T-helper 17 cell (primary cell): ENCODE measurements around the gene NPLOC4. TPM values are rescaled to one million over a fixed set of nuclear protein-coding genes. Genes with fewer than 3 reads are reported as not detected.
A peak's percentile ranks its signal among the peaks of the same experiment; 100 is the strongest.
"Not testable (repeated sequence)": the region's sequence is repeated elsewhere in the genome, so short reads cannot be mapped to it uniquely, and the experiment has no call there.

ENCODE experiments used
- ATAC-seq: fragments of 150-1000 bp; cut with Tn5 transposase; 2 replicates; pipeline ENCODE4 v1.10.0; 2021; ENCODE audit warnings: mild to moderate bottlenecking, moderate library complexity
- DNase-seq, 3 donors: peaks; one replicate each; pipeline versions ENCODE4 v3.0.0 to v3.0.0-alpha.2; 2020 to 2021
- H3K9me3 ChIP-seq: one replicate; pipeline ENCODE4 v1.7.0; 2013; ENCODE audit warnings: low read length, mild to moderate bottlenecking; ENCODE audit not compliant: control insufficient read depth, poor library complexity, severe bottlenecking
- H3K27ac Mint-ChIP-seq: one replicate; pipeline ENCODE4 v1.8.0; 2022; ENCODE audit warnings: mild to moderate bottlenecking, moderate library complexity, mixed read lengths
- H3K27me3 Mint-ChIP-seq: one replicate; pipeline ENCODE4 v1.8.0; 2022; ENCODE audit warnings: mixed read lengths
- H3K36me3 Mint-ChIP-seq: one replicate; pipeline ENCODE4 v1.8.0; 2022; ENCODE audit warnings: low read depth, mixed read lengths
- H3K4me1 Mint-ChIP-seq: one replicate; pipeline ENCODE4 v1.8.0; 2022; ENCODE audit warnings: mild to moderate bottlenecking, mixed read lengths
- H3K4me3 Mint-ChIP-seq: one replicate; pipeline ENCODE4 v1.8.0; 2022; ENCODE audit warnings: mild to moderate bottlenecking, moderate library complexity, mixed read lengths
- total RNA-seq, 4 donors: library from RNA in 2 of 4; stranded (reverse) in 2 of 4; gene quantifications; one replicate each; pipeline ENCODE4 v1.2.3 and lab custom pipeline; 2022 to 2026

The NPLOC4 gene
- total RNA-seq, 2 donors from 2014 or later, result 76.0 to 84.1 TPM

DNA sequence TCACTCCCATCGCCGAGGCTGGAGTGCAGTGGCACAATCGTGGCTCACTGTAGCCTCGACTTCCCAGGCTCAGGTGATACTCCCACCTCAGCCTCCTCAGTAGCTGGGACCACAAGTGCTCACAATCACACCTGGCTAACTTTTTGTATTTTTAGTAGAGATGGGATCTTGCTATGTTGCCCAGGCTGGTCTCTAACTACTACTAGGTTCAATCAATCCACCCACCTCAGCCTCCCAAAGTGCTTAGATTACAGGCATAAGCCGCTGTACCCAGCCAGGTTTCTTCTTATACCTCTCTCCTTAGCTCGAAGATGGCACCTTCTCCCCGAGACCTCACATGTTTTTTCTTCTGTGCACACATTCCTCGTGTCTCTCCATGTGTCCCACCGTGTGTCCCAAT, 3.1 kb upstream of the NPLOC4 start:
- H3K27ac Mint-ChIP-seq, result no peak overlapping the region
- H3K27me3 Mint-ChIP-seq, result no peaks in the 10 kb centered on the region
- DNase-seq, result no peak
- no peaks in the 10 kb centered on the region for H3K36me3 Mint-ChIP-seq
- H3K9me3 ChIP-seq, result no peaks in the 10 kb centered on the region
- peaks cover 9% of the 10 kb centered on the region for H3K4me1 Mint-ChIP-seq
- H3K4me3 Mint-ChIP-seq, result no peak overlapping the region
- no peak for ATAC-seq

GRCh38 chr17:81638683-81639082, 1.8 kb upstream of the NPLOC4 start:
- no peaks in the 10 kb centered on the region for H3K36me3 Mint-ChIP-seq
- no peak overlapping the region for H3K4me3 Mint-ChIP-seq
- H3K27ac Mint-ChIP-seq, result no peak overlapping the region
- peaks cover 9% of the 10 kb centered on the region for H3K4me1 Mint-ChIP-seq
- no peaks in the 10 kb centered on the region for H3K9me3 ChIP-seq
- DNase-seq (no peak), ATAC-seq (no peak)
- H3K27me3 Mint-ChIP-seq, result no peaks in the 10 kb centered on the region

DNA sequence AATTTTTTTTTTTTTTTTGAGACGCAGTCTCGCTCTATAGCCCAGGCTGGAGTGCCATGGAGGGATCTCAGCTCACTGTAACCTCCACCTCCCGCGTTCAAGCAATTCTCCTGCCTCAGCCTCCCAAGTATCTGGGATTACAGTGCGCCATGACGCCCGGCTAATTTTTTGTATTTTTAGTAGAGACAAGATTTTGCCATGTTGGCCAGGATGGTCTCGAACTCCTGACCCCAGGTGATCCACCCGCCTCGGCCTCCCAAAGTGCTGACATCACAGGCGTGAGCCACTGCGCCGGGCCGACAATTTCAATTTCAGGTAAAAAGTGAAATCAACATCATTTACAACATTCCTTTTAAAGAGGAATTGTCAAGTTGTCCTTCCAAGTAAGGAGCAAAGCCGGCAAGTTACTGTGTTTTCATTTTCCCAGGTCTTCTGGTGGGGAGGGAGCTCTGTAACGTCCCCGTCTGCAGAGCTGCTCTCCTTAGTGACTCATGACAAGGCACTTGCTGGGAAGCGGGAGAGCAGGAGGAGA, 873 bp downstream of the NPLOC4 start:
- Mint-ChIP-seq H3K36me3 (no peaks in the 10 kb centered on the region), H3K27ac (peak overlapping the region; percentile 95), H3K27me3 (no peaks in the 10 kb centered on the region), H3K4me1 (peaks cover 12% of the 10 kb centered on the region), H3K4me3 (peak overlapping the region; percentile 95)
- peak; percentile 3 for ATAC-seq
- no peaks in the 10 kb centered on the region for H3K9me3 ChIP-seq
- DNase-seq, result no peak

DNA sequence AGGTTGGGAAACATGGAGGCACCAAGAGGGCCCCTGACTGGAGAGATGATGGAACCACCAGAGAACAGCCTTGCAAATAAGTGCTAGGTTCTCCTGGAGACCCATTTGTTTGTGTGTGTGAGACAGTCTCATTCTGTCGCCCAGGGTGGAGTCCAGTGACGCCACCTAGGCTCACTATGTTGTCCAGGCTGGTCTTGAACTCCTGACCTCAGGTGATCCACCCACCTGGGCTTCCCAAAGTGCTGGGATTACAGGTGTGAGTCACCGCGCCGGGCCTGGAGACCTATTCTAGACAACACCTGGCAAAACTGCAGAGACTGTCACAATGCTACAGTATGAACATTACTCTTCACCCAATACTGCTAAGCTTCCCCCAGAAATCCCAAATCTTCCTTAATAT, 1.5 kb downstream of the NPLOC4 start:
- ATAC-seq (no peak), DNase-seq (no peak)
- no peaks in the 10 kb centered on the region for H3K9me3 ChIP-seq
- Mint-ChIP-seq H3K27me3 (no peaks in the 10 kb centered on the region), H3K4me1 (peaks cover 12% of the 10 kb centered on the region), H3K27ac (peak overlapping the region; percentile 95), H3K36me3 (no peaks in the 10 kb centered on the region), H3K4me3 (peak overlapping the region; percentile 95)

DNA sequence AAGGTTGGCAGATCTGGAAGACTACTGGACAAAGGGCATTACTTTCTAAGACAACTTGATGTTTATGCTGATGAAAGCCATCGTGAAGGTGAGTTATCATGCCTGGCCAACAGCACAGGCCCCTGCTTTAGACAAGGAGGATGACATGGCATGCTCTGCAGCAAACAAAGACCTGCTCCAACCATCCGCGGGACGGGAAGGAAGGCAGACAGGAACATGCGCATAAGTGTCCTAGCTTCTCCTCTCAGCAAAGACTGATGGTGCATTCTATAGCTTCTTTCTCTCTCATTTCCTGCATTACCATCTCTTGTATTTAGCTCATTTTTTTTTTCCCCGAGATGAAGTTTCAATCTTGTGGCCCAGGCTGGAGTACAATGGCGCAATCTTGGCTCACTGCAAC, 5.4 kb downstream of the NPLOC4 start:
- H3K27ac Mint-ChIP-seq, result no peak overlapping the region
- peaks cover 13% of the 10 kb centered on the region for H3K4me1 Mint-ChIP-seq
- peaks cover under 1% of the 10 kb centered on the region for H3K36me3 Mint-ChIP-seq
- no peak for ATAC-seq
- no peak for DNase-seq
- H3K4me3 Mint-ChIP-seq, result no peak overlapping the region
- H3K27me3 Mint-ChIP-seq, result no peaks in the 10 kb centered on the region
- no peaks in the 10 kb centered on the region for H3K9me3 ChIP-seq

DNA sequence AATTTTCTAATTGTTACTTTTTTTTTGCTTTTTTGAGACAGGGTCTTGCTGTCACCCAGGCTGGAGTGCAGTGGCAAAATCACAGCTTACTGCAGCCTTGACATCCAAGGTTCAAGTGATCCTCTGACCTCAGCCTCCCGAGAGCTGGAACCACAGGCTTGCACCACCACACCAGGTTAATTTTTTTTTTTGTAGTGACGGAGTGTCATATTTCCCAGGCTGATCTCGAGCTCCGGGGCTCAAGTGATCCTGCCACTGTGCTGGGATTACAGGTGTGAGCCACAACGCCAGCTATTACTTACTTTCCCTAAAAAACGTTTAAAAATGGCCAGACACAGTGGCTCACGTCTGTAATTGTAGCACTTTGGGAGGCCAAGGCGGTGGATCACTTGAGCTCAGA, 6.6 kb downstream of the NPLOC4 start:
- Mint-ChIP-seq H3K4me1 (peaks cover 7% of the 10 kb centered on the region), H3K4me3 (no peak overlapping the region), H3K36me3 (peaks cover 6% of the 10 kb centered on the region), H3K27me3 (no peaks in the 10 kb centered on the region), H3K27ac (no peak overlapping the region)
- no peak for ATAC-seq
- H3K9me3 ChIP-seq, result no peaks in the 10 kb centered on the region
- DNase-seq, result no peak

GRCh38 chr17:81621494-81622130, 15.3 kb downstream of the NPLOC4 start:
- no peaks in the 10 kb centered on the region for H3K9me3 ChIP-seq
- Mint-ChIP-seq H3K4me3 (no peak overlapping the region), H3K36me3 (peaks cover 13% of the 10 kb centered on the region), H3K27me3 (no peaks in the 10 kb centered on the region), H3K4me1 (peaks cover 13% of the 10 kb centered on the region), H3K27ac (no peak overlapping the region)
- ATAC-seq, result no peak
- DNase-seq, result no peak

- peaks cover 21% of the 10 kb centered on the region for H3K4me1 Mint-ChIP-seq
- not testable (repeated sequence) for ATAC-seq, DNase-seq, H3K9me3 ChIP-seq, H3K27ac Mint-ChIP-seq, H3K36me3 Mint-ChIP-seq, H3K27me3 Mint-ChIP-seq, H3K4me3 Mint-ChIP-seq
These were observed 18.6 kb downstream of the NPLOC4 start for GRCh38 chr17:81618307-81618706.

GRCh38 chr17:81616877-81617276, 20.0 kb downstream of the NPLOC4 start:
- no peaks in the 10 kb centered on the region for H3K9me3 ChIP-seq
- no peak for DNase-seq
- no peaks in the 10 kb centered on the region for H3K27me3 Mint-ChIP-seq
- no peak overlapping the region for H3K4me3 Mint-ChIP-seq
- no peaks in the 10 kb centered on the region for H3K36me3 Mint-ChIP-seq
- H3K4me1 Mint-ChIP-seq, result peaks cover 22% of the 10 kb centered on the region
- peak overlapping the region; percentile 27 for H3K27ac Mint-ChIP-seq
- no peak for ATAC-seq

DNA sequence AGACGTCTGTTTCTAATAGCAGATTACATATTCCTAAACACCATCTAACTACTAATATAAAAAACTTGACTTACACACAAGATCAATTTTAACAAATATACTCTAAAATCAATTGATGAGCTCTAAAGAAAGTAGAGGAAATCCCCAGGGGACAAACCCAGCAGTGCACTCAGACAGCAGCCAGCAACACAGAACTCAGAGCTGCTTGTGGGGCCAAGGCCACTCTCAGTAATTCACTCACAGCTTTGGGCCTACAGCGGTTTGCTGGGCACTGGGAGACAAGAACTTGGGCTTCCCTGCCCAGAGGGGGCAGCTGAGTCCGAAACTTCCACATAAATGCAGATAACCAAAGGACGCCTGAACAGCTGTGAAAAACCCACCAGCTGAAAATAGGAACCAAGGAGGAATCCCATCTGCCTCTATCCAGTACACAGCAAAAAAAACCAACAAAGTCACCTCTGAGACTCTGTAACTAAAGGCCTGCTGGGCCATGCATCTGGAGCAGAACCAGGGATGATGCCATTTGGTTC, 21.4 kb downstream of the NPLOC4 start:
- Mint-ChIP-seq H3K4me3 (no peak overlapping the region), H3K27ac (peak overlapping the region; percentile 95), H3K27me3 (no peaks in the 10 kb centered on the region), H3K4me1 (peaks cover 21% of the 10 kb centered on the region), H3K36me3 (no peaks in the 10 kb centered on the region)
- no peaks in the 10 kb centered on the region for H3K9me3 ChIP-seq
- DNase-seq (no peak), ATAC-seq (peak; percentile 53)

DNA sequence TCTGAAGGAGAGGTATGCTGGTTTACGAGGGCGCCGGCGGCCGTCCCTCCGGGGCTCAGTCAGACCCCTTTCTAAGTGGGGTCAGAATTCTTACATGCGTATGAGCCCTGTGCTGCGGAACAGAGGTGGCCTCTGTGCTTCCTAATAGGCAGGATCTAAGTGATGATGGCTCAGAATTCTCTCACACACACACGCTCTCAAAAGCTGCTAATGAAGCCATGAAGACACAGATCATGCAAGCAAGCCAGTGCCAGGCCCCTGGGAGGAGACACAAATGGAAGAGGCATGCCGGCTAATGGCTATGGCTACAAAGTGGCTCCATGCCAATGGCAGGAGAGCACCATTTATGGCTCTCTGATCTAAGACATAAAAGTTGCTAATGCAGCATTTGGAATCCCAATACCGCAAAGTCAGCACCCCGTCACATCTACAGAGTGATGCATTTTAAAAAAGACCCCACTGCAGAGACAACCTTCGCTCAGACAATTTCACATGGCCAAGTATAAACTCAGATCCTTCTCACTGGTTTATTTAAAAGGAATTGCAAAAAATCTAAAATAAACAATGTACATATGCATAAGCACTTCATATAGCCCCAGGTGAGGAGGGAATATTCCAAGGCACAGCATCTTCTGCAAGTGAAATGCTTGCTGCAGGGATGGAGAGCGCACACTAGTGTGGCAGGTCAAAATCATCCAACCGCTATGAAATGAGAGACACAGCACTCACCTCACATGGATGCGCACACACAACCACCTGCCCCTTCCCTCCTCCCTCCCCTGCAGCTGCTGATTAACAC, 24.5 kb downstream of the NPLOC4 start:
- H3K36me3 Mint-ChIP-seq, result no peaks in the 10 kb centered on the region
- ATAC-seq, result no peak
- H3K27me3 Mint-ChIP-seq, result no peaks in the 10 kb centered on the region
- no peaks in the 10 kb centered on the region for H3K9me3 ChIP-seq
- H3K4me1 Mint-ChIP-seq, result peaks cover 21% of the 10 kb centered on the region
- no peak for DNase-seq
- H3K4me3 Mint-ChIP-seq, result no peak overlapping the region
- no peak overlapping the region for H3K27ac Mint-ChIP-seq

GRCh38 chr17:81609541-81610311, 27.2 kb downstream of the NPLOC4 start:
- Mint-ChIP-seq H3K4me1 (peaks cover 12% of the 10 kb centered on the region), H3K27me3 (no peaks in the 10 kb centered on the region), H3K36me3 (no peaks in the 10 kb centered on the region), H3K27ac (no peak overlapping the region), H3K4me3 (no peak overlapping the region)
- no peaks in the 10 kb centered on the region for H3K9me3 ChIP-seq
- DNase-seq, result no peak
- ATAC-seq, result no peak

DNA sequence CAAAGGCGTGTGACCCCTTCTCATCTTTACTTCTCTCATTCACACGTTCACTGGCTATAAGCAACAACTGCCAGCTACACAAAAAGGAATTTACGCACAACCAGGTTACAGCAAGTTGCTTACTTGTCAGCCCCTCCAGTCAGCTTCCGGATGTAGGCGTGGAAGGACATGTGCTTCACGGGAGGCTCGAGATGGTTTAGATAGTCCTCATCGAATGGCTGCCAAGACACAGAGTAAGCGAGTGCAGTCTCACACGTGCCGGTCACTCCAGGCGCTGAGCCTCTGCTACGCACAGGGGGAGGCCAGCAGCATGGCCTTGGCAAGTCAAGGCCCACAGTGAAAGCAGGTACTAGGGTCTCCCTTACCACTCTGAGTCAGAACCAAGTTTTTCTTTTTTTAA, 28.3 kb downstream of the NPLOC4 start:
- Mint-ChIP-seq H3K36me3 (peaks cover 3% of the 10 kb centered on the region), H3K4me1 (peaks cover 4% of the 10 kb centered on the region), H3K4me3 (no peak overlapping the region), H3K27me3 (no peaks in the 10 kb centered on the region), H3K27ac (no peak overlapping the region)
- DNase-seq, result no peak
- ATAC-seq, result no peak
- no peaks in the 10 kb centered on the region for H3K9me3 ChIP-seq
